NB4 (cell line): ENCODE measurements around the gene MYLK.

Experiments used
- DNase-seq: peaks from one replicate; pipeline ENCODE4 v3.0.0; 2010; ENCODE audit warnings: low read depth
- H3K4me3 ChIP-seq: one replicate; pipeline ENCODE4 v1.5.1; 2011; ENCODE audit warnings: mild to moderate bottlenecking, low read depth, low read length, moderate library complexity
- CTCF ChIP-seq: IDR thresholded peaks from one replicate; pipeline ENCODE4 v1.5.1; 2012; ENCODE audit warnings: low read depth, low read length
- MAX ChIP-seq: IDR thresholded peaks from 2 replicates; pipeline ENCODE4 v1.6.1; 2011; ENCODE audit warnings: low read depth, low read length
- MYC ChIP-seq: IDR thresholded peaks from 2 replicates; pipeline ENCODE4 v1.6.1; 2011; ENCODE audit warnings: low read depth, low read length
- POLR2A ChIP-seq: IDR thresholded peaks from 2 replicates; pipeline ENCODE4 v1.6.1; 2011; ENCODE audit warnings: mild to moderate bottlenecking; ENCODE audit not compliant: insufficient read length; ENCODE audit errors: extremely low read depth

MYLK gene

GRCh38 chr3:123584988-123585937, 298.9 kb downstream of the MYLK start, which contains the start of gene HACD2:
TSS of gene HACD2 (minus strand) at chr3:123585053. CDS start at chr3:123585027, 26 bp downstream.
- peak within 1 kb of the TSS; percentile 98 for H3K4me3 ChIP-seq
- TF ChIP-seq CTCF, result no peak
- peak; percentile 49 for TF ChIP-seq MYC
- TF ChIP-seq MAX, result peak; percentile 64; the same call in 1 of the 2 replicates
- TF ChIP-seq POLR2A, result peak; percentile 70
- DNase-seq, result peak; percentile 97

GRCh38 chr3:123584284-123584987, 299.7 kb downstream of the MYLK start:
- peak overlapping the region; percentile 71 for H3K4me3 ChIP-seq
- no peak for TF ChIP-seq MAX
- DNase-seq, result peak; percentile 24

- peak overlapping the region; percentile 71 for H3K4me3 ChIP-seq
- no peak for DNase-seq
- no peak for TF ChIP-seq MAX
- TF ChIP-seq CTCF, result no peak
- TF ChIP-seq POLR2A, result no peak
- no peak for TF ChIP-seq MYC
Measured at GRCh38 chr3:123583561-123583960, 300.6 kb downstream of the MYLK start.

- H3K4me3 ChIP-seq, result no peak overlapping the region
Measured at GRCh38 chr3:123582315-123582714, 301.8 kb downstream of the MYLK start.

GRCh38 chr3:123576122-123576521, 308.0 kb downstream of the MYLK start:
- peak; percentile 24 for DNase-seq
- H3K4me3 ChIP-seq, result no peak overlapping the region
- TF ChIP-seq MAX (no peak), CTCF (no peak), POLR2A (no peak), MYC (no peak)

More at GRCh38 chr3:123582315-123582714, 301.8 kb downstream of the MYLK start:
- TF ChIP-seq MAX, result no peak
- no peak for TF ChIP-seq MYC
- TF ChIP-seq CTCF, result no peak
- no peak for TF ChIP-seq POLR2A
- DNase-seq, result no peak

- TF ChIP-seq POLR2A, result no peak
- TF ChIP-seq MYC, result no peak
- TF ChIP-seq CTCF, result no peak
- TF ChIP-seq MAX, result no peak
- no peak for DNase-seq
- H3K4me3 ChIP-seq, result no peak overlapping the region
Measured at GRCh38 chr3:123571973-123572365, 312.2 kb downstream of the MYLK start.
